Neural progenitor cell (in vitro differentiated cells): ENCODE results near the gene MARK3. TPM values are rescaled to one million over a fixed set of nuclear protein-coding genes. Genes with fewer than 3 reads are reported as not detected.

Source experiments
- DNase-seq: peaks from one replicate; pipeline ENCODE4 v3.0.0-alpha.2; 2016; ENCODE audit warnings: low spot score
- H2AFZ ChIP-seq: fragments of 200-600 bp; sonication (generic); replicated peaks from 2 replicates; pipeline ENCODE4 v1.6.1; 2016; ENCODE audit warnings: antibody characterized with exemption
- H3F3A ChIP-seq: fragments of 200-600 bp; sonication (generic); 2 replicates; pipeline ENCODE4 v1.6.1; 2016; ENCODE audit warnings: antibody characterized with exemption, low read depth
- H3K27ac ChIP-seq: fragments of 200-600 bp; sonication (generic); 2 replicates; pipeline ENCODE4 v1.5.1; 2016; ENCODE audit warnings: mild to moderate bottlenecking
- H3K27me3 ChIP-seq: fragments of 200-600 bp; sonication (generic); 2 replicates; pipeline ENCODE4 v1.6.1; 2016; ENCODE audit warnings: mild to moderate bottlenecking, moderate library complexity
- H3K36me3 ChIP-seq: fragments of 200-600 bp; sonication (generic); 2 replicates; pipeline ENCODE4 v1.5.1; 2016
- H3K4me1 ChIP-seq: fragments of 200-600 bp; sonication (generic); 2 replicates; pipeline ENCODE4 v1.6.1; 2016; ENCODE audit warnings: mixed run types
- H3K4me2 ChIP-seq: fragments of 200-600 bp; sonication (generic); 2 replicates; pipeline ENCODE4 v1.6.1; 2016
- H3K4me3 ChIP-seq: fragments of 200-600 bp; sonication (generic); 2 replicates; pipeline ENCODE4 v1.5.1; 2016
- H3K79me2 ChIP-seq: fragments of 200-600 bp; sonication (generic); 2 replicates; pipeline ENCODE4 v1.6.1; 2016; ENCODE audit warnings: low read depth
- H3K9ac ChIP-seq: fragments of 200-600 bp; sonication (generic); 2 replicates; pipeline ENCODE4 v1.6.1; 2016
- H3K9me3 ChIP-seq: fragments of 200-600 bp; sonication (generic); 2 replicates; pipeline ENCODE4 v1.5.1; 2016; ENCODE audit warnings: low read depth
- H4K20me1 ChIP-seq: fragments of 200-600 bp; sonication (generic); 2 replicates; pipeline ENCODE4 v1.6.1; 2016; ENCODE audit warnings: low read depth
- H3K27ac Mint-ChIP-seq: 3 replicates; pipeline ENCODE4 v1.8.0; 2021; ENCODE audit warnings: mixed read lengths
- H3K27me3 Mint-ChIP-seq: 2 replicates; pipeline ENCODE4 v1.8.0; 2022; ENCODE audit warnings: low read depth, mild to moderate bottlenecking, inconsistent platforms, moderate library complexity, mixed read lengths; ENCODE audit not compliant: insufficient read depth
- H3K36me3 Mint-ChIP-seq: 3 replicates; pipeline ENCODE4 v1.8.0; 2021; ENCODE audit warnings: mixed read lengths
- H3K4me1 Mint-ChIP-seq: 3 replicates; pipeline ENCODE4 v1.8.0; 2021; ENCODE audit warnings: mixed read lengths
- H3K4me3 Mint-ChIP-seq: 3 replicates; pipeline ENCODE4 v1.8.0; 2021; ENCODE audit warnings: mild to moderate bottlenecking, moderate library complexity, mixed read lengths
- H3K9me3 Mint-ChIP-seq: 3 replicates; pipeline ENCODE4 v1.8.0; 2020; ENCODE audit warnings: mixed read lengths
- CTCF ChIP-seq: fragments of 200-600 bp; sonication (generic); IDR thresholded peaks from 2 replicates; pipeline ENCODE4 v1.5.1; 2017; ENCODE audit warnings: antibody characterized with exemption, mild to moderate bottlenecking
- EZH2 ChIP-seq: fragments of 200-600 bp; sonication (generic); IDR thresholded peaks from 2 replicates; pipeline ENCODE4 v1.6.1; 2017; ENCODE audit warnings: antibody characterized with exemption, mild to moderate bottlenecking, moderate library complexity
- EZH2phosphoT487 ChIP-seq: fragments of 200-600 bp; sonication (generic); IDR thresholded peaks from 2 replicates; pipeline ENCODE4 v1.6.1; 2017; ENCODE audit warnings: antibody characterized with exemption
- total RNA-seq: library from RNA; depleted of rRNA; stranded (reverse); fragments of >200 nt; gene quantifications from 2 replicates; pipeline ENCODE4 v1.2.3, GENCODE V29; 2015; ENCODE audit warnings: low replicate concordance

Gene MARK3
- total RNA-seq, 1 donor from 2014 or later: 80.7 TPM

- no peaks in the 10 kb centered on the region for H3K36me3 ChIP-seq
- H4K20me1 ChIP-seq: peaks cover 41% of the 10 kb centered on the region
- Mint-ChIP-seq H3K9me3 (no peaks in the 10 kb centered on the region), H3K36me3 (peaks cover 10% of the 10 kb centered on the region), H3K27ac (peak overlapping the region; percentile 86), H3K27me3 (peaks cover 4% of the 10 kb centered on the region), H3K4me3 (no peak overlapping the region), H3K4me1 (peaks cover 33% of the 10 kb centered on the region)
- no peak overlapping the region for H3K4me2 ChIP-seq
- no peak for TF ChIP-seq CTCF
- no peak for TF ChIP-seq EZH2
- no peak for TF ChIP-seq EZH2phosphoT487
- H2AFZ ChIP-seq: no peak overlapping the region
- H3K79me2 ChIP-seq: peaks cover 8% of the 10 kb centered on the region
- no peaks in the 10 kb centered on the region for H3K9me3 ChIP-seq
- DNase-seq: no peak
- no peak overlapping the region for H3K4me3 ChIP-seq
- peaks cover 35% of the 10 kb centered on the region for H3K4me1 ChIP-seq
- H3K9ac ChIP-seq: no peak overlapping the region
- H3K27ac ChIP-seq: no peak overlapping the region
- peaks cover 10% of the 10 kb centered on the region for H3K27me3 ChIP-seq
- peaks cover 46% of the 10 kb centered on the region for H3F3A ChIP-seq
These were observed 132.0 kb downstream of the MARK3 start for GRCh38 chr14:103517174-103517566.

GRCh38 chr14:103517721-103518421 lies 132.7 kb downstream of the MARK3 start:
- Histone ChIP-seq H2AFZ (no peak overlapping the region), H3K9me3 (no peaks in the 10 kb centered on the region), H3K4me3 (no peak overlapping the region), H3K27ac (no peak overlapping the region), H3F3A (peaks cover 46% of the 10 kb centered on the region), H3K4me1 (peaks cover 35% of the 10 kb centered on the region), H4K20me1 (peaks cover 42% of the 10 kb centered on the region), H3K27me3 (peaks cover 14% of the 10 kb centered on the region), H3K4me2 (no peak overlapping the region), H3K9ac (no peak overlapping the region), H3K36me3 (no peaks in the 10 kb centered on the region), H3K79me2 (peaks cover 10% of the 10 kb centered on the region)
- peak overlapping the region; percentile 86 for H3K27ac Mint-ChIP-seq
- DNase-seq: no peak
- H3K27me3 Mint-ChIP-seq: peaks cover 4% of the 10 kb centered on the region
- no peaks in the 10 kb centered on the region for H3K9me3 Mint-ChIP-seq
- TF ChIP-seq EZH2phosphoT487 (no peak), EZH2 (no peak), CTCF (no peak)
- H3K4me1 Mint-ChIP-seq: peaks cover 33% of the 10 kb centered on the region
- H3K4me3 Mint-ChIP-seq: no peak overlapping the region
- H3K36me3 Mint-ChIP-seq: peaks cover 6% of the 10 kb centered on the region

- no peak overlapping the region for H3K27ac Mint-ChIP-seq
- H3K4me1 Mint-ChIP-seq: peaks cover 33% of the 10 kb centered on the region
- H3K27me3 Mint-ChIP-seq: peaks cover 3% of the 10 kb centered on the region
- no peaks in the 10 kb centered on the region for H3K36me3 ChIP-seq
- H3K4me1 ChIP-seq: peaks cover 41% of the 10 kb centered on the region
- DNase-seq: peak; percentile 83
- H3K4me3 ChIP-seq: no peak overlapping the region
- H4K20me1 ChIP-seq: peaks cover 42% of the 10 kb centered on the region
- peaks cover 50% of the 10 kb centered on the region for H3F3A ChIP-seq
- peaks cover 20% of the 10 kb centered on the region for H3K27me3 ChIP-seq
- H2AFZ ChIP-seq: no peak overlapping the region
- peaks cover 6% of the 10 kb centered on the region for H3K36me3 Mint-ChIP-seq
- no peaks in the 10 kb centered on the region for H3K9me3 ChIP-seq
- peak overlapping the region; percentile 14 for H3K4me2 ChIP-seq
- no peak overlapping the region for H3K27ac ChIP-seq
- H3K9ac ChIP-seq: no peak overlapping the region
- H3K4me3 Mint-ChIP-seq: peak overlapping the region; percentile 41
- TF ChIP-seq EZH2phosphoT487 (no peak), EZH2 (no peak), CTCF (peak; percentile 97)
- H3K9me3 Mint-ChIP-seq: no peaks in the 10 kb centered on the region
- H3K79me2 ChIP-seq: peaks cover 10% of the 10 kb centered on the region
These were observed 133.3 kb downstream of the MARK3 start for GRCh38 chr14:103518422-103519042.
